ENCODE measurements around the gene SFXN3.
A peak's percentile ranks its signal among the peaks of the same experiment; 100 is the strongest.

SFXN3 gene

GRCh38 chr10:101005869-101006567 is 25.0 kb upstream of the SFXN3 start:
- Histone ChIP-seq H3K27ac (ENCODE audit: insufficient read depth in 1 of 2, low read depth in 1 of 2, low read length in 2 of 2, poor library complexity in 1 of 2, severe bottlenecking in 2 of 2) (no peak overlapping the region), H3K4me1 (ENCODE audit: control extremely low read depth in 1 of 4, control insufficient read depth in 4 of 4, insufficient read depth in 4 of 4, low read length in 3 of 4) (peaks cover 0 to 16% (median 15%) of the 10 kb centered on the region in 4 experiments), H3K9me3 (ENCODE audit: control extremely low read depth in 1 of 5, control insufficient read depth in 4 of 5, insufficient read depth in 2 of 5, low read depth in 1 of 5, low read length in 4 of 5) (no peaks in the 10 kb centered on the region), H3K4me3 (ENCODE audit: control insufficient read depth in 1 of 7, extremely low read depth in 1 of 7, insufficient read depth in 4 of 7, low read depth in 2 of 7, low read length in 6 of 7) (no peak overlapping the region), H3K36me3 (ENCODE audit: control insufficient read depth in 4 of 4, insufficient read depth in 4 of 4, low read length in 3 of 4) (peaks cover 6 to 50% (median 38%) of the 10 kb centered on the region in 4 experiments), H3K27me3 (replicated peaks in 2 of 5; ENCODE audit: control insufficient read depth in 4 of 5, insufficient read depth in 5 of 5, low read length in 4 of 5) (no peaks in the 10 kb centered on the region)
- DNase-seq = no peak
- CTCF ChIA-PET = interaction anchor here (0.6 to 23.7 kb wide), 4 partner anchors 10 to 310 kb away, joined by 3 to 311 read pairs (median 78); partner anchors contain the start of gene LZTS2
- WGBS (ENCODE audit: insufficient coverage) = 100% methylated on average over 2 of the region's 4 CpGs
- POLR2A ChIA-PET = no interaction called here

GRCh38 chr10:101006593-101007098 is 24.4 kb upstream of the SFXN3 start:
- peaks cover 6 to 50% (median 38%) of the 10 kb centered on the region in 4 experiments for H3K36me3 ChIP-seq (ENCODE audit: control insufficient read depth in 4 of 4, insufficient read depth in 4 of 4, low read length in 3 of 4)
- H3K27me3 ChIP-seq (replicated peaks in 2 of 5; ENCODE audit: control insufficient read depth in 4 of 5, insufficient read depth in 5 of 5, low read length in 4 of 5) = no peaks in the 10 kb centered on the region
- ChIA-PET CTCF (interaction anchor here (0.9 to 23.7 kb wide), 4 partner anchors 10 to 40 kb away, joined by 3 to 311 read pairs (median 78); partner anchors contain the start of gene LZTS2), POLR2A (interaction anchor here (0.6 kb wide), 1 partner anchor 14 kb away, joined by 3 read pairs; no protein-coding TSS in a partner anchor)
- H3K27ac ChIP-seq (ENCODE audit: insufficient read depth in 1 of 2, low read depth in 1 of 2, low read length in 2 of 2, poor library complexity in 1 of 2, severe bottlenecking in 2 of 2) = no peak overlapping the region
- H3K4me3 ChIP-seq (ENCODE audit: control insufficient read depth in 1 of 7, extremely low read depth in 1 of 7, insufficient read depth in 4 of 7, low read depth in 2 of 7, low read length in 6 of 7) = no peak overlapping the region
- H3K9me3 ChIP-seq (ENCODE audit: control extremely low read depth in 1 of 5, control insufficient read depth in 4 of 5, insufficient read depth in 2 of 5, low read depth in 1 of 5, low read length in 4 of 5) = no peaks in the 10 kb centered on the region
- DNase-seq = no peak
- 98% methylated on average over 28 of the region's 33 CpGs for WGBS (ENCODE audit: insufficient coverage)
- H3K4me1 ChIP-seq (ENCODE audit: control extremely low read depth in 1 of 4, control insufficient read depth in 4 of 4, insufficient read depth in 4 of 4, low read length in 3 of 4) = peaks cover 0 to 10% (median 8%) of the 10 kb centered on the region in 4 experiments

GRCh38 chr10:101007099-101007711 is 23.8 kb upstream of the SFXN3 start:
- CTCF ChIA-PET = interaction anchor here (0.9 to 23.7 kb wide), 3 partner anchors 10 to 33 kb away, joined by 4 to 311 read pairs (median 152); partner anchors contain the start of gene LZTS2
- peak overlapping the region in 1 of 2 experiments; percentile 9 for H3K27ac ChIP-seq (ENCODE audit: insufficient read depth in 1 of 2, low read depth in 1 of 2, low read length in 2 of 2, poor library complexity in 1 of 2, severe bottlenecking in 2 of 2)
- POLR2A ChIA-PET = interaction anchor here (0.6 kb wide), 1 partner anchor 15 kb away, joined by 3 read pairs; no protein-coding TSS in a partner anchor
- H3K9me3 ChIP-seq (ENCODE audit: control extremely low read depth in 1 of 5, control insufficient read depth in 4 of 5, insufficient read depth in 2 of 5, low read depth in 1 of 5, low read length in 4 of 5) = no peaks in the 10 kb centered on the region
- 93% methylated on average over 6 of the region's 11 CpGs for WGBS (ENCODE audit: insufficient coverage)
- no peaks in the 10 kb centered on the region for H3K27me3 ChIP-seq (replicated peaks in 2 of 5; ENCODE audit: control insufficient read depth in 4 of 5, insufficient read depth in 5 of 5, low read length in 4 of 5)
- DNase-seq = peak in 1 of 3 donors; percentile 16
- peaks cover 0 to 7% (median 3%) of the 10 kb centered on the region in 4 experiments for H3K4me1 ChIP-seq (ENCODE audit: control extremely low read depth in 1 of 4, control insufficient read depth in 4 of 4, insufficient read depth in 4 of 4, low read length in 3 of 4)
- H3K4me3 ChIP-seq (ENCODE audit: control insufficient read depth in 1 of 7, extremely low read depth in 1 of 7, insufficient read depth in 4 of 7, low read depth in 2 of 7, low read length in 6 of 7) = no peak overlapping the region
- peaks cover 6 to 47% (median 38%) of the 10 kb centered on the region in 4 experiments for H3K36me3 ChIP-seq (ENCODE audit: control insufficient read depth in 4 of 4, insufficient read depth in 4 of 4, low read length in 3 of 4)

- ChIA-PET POLR2A (no interaction called here), CTCF (interaction anchor here (1.6 to 23.7 kb wide), 3 partner anchors 9 to 134 kb away, joined by 5 to 311 read pairs (median 152); partner anchors contain the start of gene LZTS2)
- 90% methylated on average over 10 of the region's 13 CpGs for WGBS (ENCODE audit: insufficient coverage)
These were observed 22.9 kb upstream of the SFXN3 start for GRCh38 chr10:101007915-101008822.

GRCh38 chr10:101008823-101009423 is 22.1 kb upstream of the SFXN3 start:
- Histone ChIP-seq H3K27ac (ENCODE audit: insufficient read depth in 1 of 2, low read depth in 1 of 2, low read length in 2 of 2, poor library complexity in 1 of 2, severe bottlenecking in 2 of 2) (no peak overlapping the region), H3K9me3 (ENCODE audit: control extremely low read depth in 1 of 5, control insufficient read depth in 4 of 5, insufficient read depth in 2 of 5, low read depth in 1 of 5, low read length in 4 of 5) (no peaks in the 10 kb centered on the region), H3K36me3 (ENCODE audit: control insufficient read depth in 4 of 4, insufficient read depth in 4 of 4, low read length in 3 of 4) (peaks cover 6 to 32% (median 24%) of the 10 kb centered on the region in 4 experiments), H3K4me1 (ENCODE audit: control extremely low read depth in 1 of 4, control insufficient read depth in 4 of 4, insufficient read depth in 4 of 4, low read length in 3 of 4) (peaks cover 0 to 16% (median 9%) of the 10 kb centered on the region in 4 experiments), H3K27me3 (replicated peaks in 2 of 5; ENCODE audit: control insufficient read depth in 4 of 5, insufficient read depth in 5 of 5, low read length in 4 of 5) (no peaks in the 10 kb centered on the region), H3K4me3 (ENCODE audit: control insufficient read depth in 1 of 7, extremely low read depth in 1 of 7, insufficient read depth in 4 of 7, low read depth in 2 of 7, low read length in 6 of 7) (no peak overlapping the region)
- 100% methylated on average over 3 of the region's 6 CpGs for WGBS (ENCODE audit: insufficient coverage)
- CTCF ChIA-PET = interaction anchor here (0.5 to 7.5 kb wide), 3 partner anchors 13 to 133 kb away, joined by 3 to 152 read pairs (median 5); partner anchors contain the start of gene LZTS2
- DNase-seq = no peak
- POLR2A ChIA-PET = no interaction called here

More at GRCh38 chr10:101007915-101008822, 22.9 kb upstream of the SFXN3 start:
- H3K9me3 ChIP-seq (ENCODE audit: control extremely low read depth in 1 of 5, control insufficient read depth in 4 of 5, insufficient read depth in 2 of 5, low read depth in 1 of 5, low read length in 4 of 5) = no peaks in the 10 kb centered on the region
- no peak overlapping the region for H3K27ac ChIP-seq (ENCODE audit: insufficient read depth in 1 of 2, low read depth in 1 of 2, low read length in 2 of 2, poor library complexity in 1 of 2, severe bottlenecking in 2 of 2)
- no peaks in the 10 kb centered on the region for H3K27me3 ChIP-seq (replicated peaks in 2 of 5; ENCODE audit: control insufficient read depth in 4 of 5, insufficient read depth in 5 of 5, low read length in 4 of 5)
- peaks cover 6 to 40% (median 31%) of the 10 kb centered on the region in 4 experiments for H3K36me3 ChIP-seq (ENCODE audit: control insufficient read depth in 4 of 4, insufficient read depth in 4 of 4, low read length in 3 of 4)
- H3K4me1 ChIP-seq (ENCODE audit: control extremely low read depth in 1 of 4, control insufficient read depth in 4 of 4, insufficient read depth in 4 of 4, low read length in 3 of 4) = peaks cover 0 to 10% (median 7%) of the 10 kb centered on the region in 4 experiments
- no peak for DNase-seq
- H3K4me3 ChIP-seq (ENCODE audit: control insufficient read depth in 1 of 7, extremely low read depth in 1 of 7, insufficient read depth in 4 of 7, low read depth in 2 of 7, low read length in 6 of 7) = no peak overlapping the region

GRCh38 chr10:101010329-101010728 is 20.7 kb upstream of the SFXN3 start:
- Histone ChIP-seq H3K4me1 (ENCODE audit: control extremely low read depth in 1 of 4, control insufficient read depth in 4 of 4, insufficient read depth in 4 of 4, low read length in 3 of 4) (peaks cover 0 to 16% (median 13%) of the 10 kb centered on the region in 4 experiments), H3K9me3 (ENCODE audit: control extremely low read depth in 1 of 5, control insufficient read depth in 4 of 5, insufficient read depth in 2 of 5, low read depth in 1 of 5, low read length in 4 of 5) (no peaks in the 10 kb centered on the region), H3K27ac (ENCODE audit: insufficient read depth in 1 of 2, low read depth in 1 of 2, low read length in 2 of 2, poor library complexity in 1 of 2, severe bottlenecking in 2 of 2) (no peak overlapping the region), H3K36me3 (ENCODE audit: control insufficient read depth in 4 of 4, insufficient read depth in 4 of 4, low read length in 3 of 4) (peaks cover 3 to 22% (median 17%) of the 10 kb centered on the region in 4 experiments), H3K4me3 (ENCODE audit: control insufficient read depth in 1 of 7, extremely low read depth in 1 of 7, insufficient read depth in 4 of 7, low read depth in 2 of 7, low read length in 6 of 7) (no peak overlapping the region), H3K27me3 (replicated peaks in 2 of 5; ENCODE audit: control insufficient read depth in 4 of 5, insufficient read depth in 5 of 5, low read length in 4 of 5) (no peaks in the 10 kb centered on the region)
- 96% methylated on average over 15 of the region's 22 CpGs for WGBS (ENCODE audit: insufficient coverage)
- DNase-seq = no peak
- ChIA-PET POLR2A (no interaction called here), CTCF (interaction anchor here (1.0 to 7.5 kb wide), 4 partner anchors 9 to 41 kb away, joined by 3 to 152 read pairs (median 7); partner anchors contain the start of genes LZTS2 and SEMA4G)

Data from common myeloid progenitor, CD34-positive (primary cell).